GM18519 (cell line): ENCODE results near the gene ANKEF1.

Experiments used
- ATAC-seq: cut with Tn5 transposase; IDR thresholded peaks from one replicate; pipeline ENCODE4 v1.9.1; 2021; ENCODE audit warnings: mild to moderate bottlenecking, moderate library complexity; ENCODE audit not compliant: unreplicated experiment, low FRiP score

The ANKEF1 gene

DNA sequence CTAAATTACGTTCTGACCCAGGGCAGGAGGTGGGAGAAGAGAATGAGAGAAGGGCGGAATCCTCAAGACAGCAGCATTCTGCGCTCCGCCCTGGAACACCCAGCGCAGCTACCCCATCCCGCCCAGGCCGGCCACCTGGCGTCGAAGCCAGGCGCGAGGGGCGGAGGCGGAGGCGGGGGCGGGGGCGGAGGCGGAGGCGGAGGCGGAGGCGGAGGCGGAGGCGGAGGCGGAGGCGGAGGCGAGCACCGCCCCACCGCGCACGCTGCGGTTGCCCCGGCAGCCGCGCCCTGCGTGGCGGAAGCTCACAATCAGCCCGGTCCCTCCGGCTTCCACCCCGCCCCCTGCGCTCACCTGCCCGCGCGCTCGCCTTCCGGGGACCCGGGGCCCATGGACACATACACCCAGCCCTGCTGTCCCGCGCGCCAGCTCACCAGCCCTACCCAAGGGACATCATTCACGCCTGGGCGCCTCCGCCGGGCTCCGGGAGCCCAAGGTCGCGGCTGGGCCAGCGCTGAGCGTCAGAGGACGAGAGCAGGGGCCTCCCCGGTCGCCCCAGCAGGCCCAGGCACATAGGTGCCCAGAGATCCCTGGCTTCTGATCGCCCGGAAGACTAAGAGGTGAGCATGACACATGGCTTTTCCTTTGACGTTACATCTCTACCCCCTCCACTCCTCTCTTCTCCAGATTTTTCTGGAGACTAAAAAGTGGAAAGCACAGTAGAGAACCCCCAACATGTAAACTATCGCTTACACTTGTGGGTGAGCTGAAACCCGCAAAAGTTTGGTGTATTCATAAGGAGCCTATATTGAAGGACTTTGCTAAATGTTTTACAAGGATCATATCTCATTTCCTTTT lies at the start of gene ANKEF1:
Gene ANKEF1, plus strand, starts transcription at position 271 of the 855 bp plus-strand sequence. CDS start 3,315 bp downstream, outside the sequence.
- ATAC-seq: peak; percentile 96

DNA sequence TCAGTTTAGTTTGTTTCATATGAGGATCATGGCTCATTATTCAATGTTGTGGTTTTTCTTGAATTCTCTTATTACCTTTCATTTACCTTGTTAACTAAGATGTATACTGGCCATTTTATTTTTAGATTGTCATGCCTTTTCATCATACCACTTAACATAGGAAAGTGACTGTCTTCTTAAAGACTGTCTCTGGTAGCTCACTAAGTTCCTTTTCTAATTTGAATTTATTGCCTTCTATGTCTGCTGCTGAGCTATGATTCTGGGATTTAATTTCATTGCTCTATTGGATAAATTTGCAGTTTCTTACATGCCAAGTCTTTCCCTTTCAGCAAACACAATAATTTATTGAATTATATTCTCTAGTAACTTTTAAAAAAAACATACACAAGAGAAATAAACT lies 49.5 kb upstream of the ANKEF1 start:
- ATAC-seq: no peak

DNA sequence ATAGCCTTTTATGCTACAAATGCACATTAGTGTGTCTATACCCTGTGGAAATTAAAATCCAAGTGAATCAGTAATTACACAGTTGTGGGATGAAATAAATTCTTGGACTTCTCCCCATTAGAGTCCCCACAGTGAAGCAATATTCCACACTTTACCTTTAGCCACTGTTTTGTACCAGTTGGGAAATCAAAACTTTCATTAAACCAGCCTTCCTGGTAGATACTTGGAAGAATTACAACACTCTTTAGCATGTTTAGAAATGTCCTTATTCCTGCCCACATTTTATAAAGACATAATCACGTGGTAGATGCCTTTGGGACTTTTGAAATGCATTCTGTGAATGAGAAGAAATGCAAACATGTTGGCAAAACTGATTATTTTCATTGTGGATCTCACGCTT lies 49.0 kb upstream of the ANKEF1 start:
- no peak for ATAC-seq

DNA sequence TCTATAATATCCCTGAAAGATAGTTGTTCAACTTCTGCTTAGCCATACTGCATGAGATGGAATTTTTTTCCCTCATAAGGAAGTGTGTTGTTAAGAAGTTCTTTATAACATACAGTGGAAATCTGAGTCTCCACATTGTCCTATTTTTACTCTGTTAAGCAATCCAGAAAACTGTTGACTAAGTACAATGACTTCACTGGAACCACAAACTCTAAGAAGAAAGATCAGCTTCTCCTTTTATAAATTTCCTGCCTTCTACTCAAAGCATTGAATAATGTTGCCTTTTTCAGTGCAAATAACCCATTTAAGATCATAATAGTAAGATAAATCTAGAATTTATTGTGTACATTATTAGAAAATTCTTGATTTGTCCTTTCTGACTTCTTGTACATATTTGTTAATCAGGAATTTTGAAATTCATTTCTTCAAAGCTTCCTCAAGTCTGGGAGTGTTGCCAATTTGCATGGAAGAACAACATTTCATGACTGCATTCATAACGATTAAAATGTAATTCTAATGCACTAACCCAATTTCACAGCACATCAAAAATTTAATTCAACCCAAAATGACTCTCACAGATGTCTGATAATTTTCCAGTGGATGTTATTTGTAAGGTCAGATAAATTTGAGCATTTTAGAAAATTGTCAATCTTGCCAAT lies 45.6 kb upstream of the ANKEF1 start:
- ATAC-seq: no peak

DNA sequence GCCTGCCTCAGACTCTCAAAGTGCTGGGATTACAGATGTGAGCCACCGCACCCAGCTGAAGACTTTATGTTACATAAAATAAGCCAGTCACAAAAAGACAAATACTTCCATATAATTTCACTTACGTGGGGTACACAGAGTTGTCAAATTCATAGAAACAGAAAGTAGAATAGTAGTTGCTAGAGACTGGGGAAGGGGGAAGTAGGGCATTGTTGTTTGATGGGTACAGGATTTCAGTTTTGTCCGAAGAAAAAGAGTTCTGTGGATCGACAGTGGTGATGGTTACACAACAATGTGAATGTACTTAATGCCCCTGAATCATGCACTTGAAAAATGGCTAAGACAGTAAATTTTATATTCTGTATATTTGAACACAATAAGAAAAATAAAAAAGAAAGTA lies 41.6 kb upstream of the ANKEF1 start:
- no peak for ATAC-seq

DNA sequence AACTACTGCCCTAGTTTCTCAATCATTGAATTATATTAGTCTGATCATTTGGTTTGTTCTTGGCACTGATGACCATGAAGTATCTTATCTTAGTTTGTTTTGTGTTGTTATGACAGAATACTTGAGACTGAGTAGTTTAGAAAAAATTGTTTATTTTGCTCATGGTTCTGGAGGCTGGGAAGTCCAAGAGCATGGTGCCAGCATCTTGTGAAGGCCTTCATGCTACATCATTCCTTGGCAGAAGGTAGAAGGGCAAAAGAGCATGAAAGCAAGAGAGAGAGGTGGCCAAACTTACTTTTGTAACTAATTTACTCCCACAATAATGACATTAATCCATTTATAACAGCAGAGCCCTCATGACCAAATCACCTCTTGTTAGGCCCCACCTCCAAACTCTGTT lies 40.1 kb upstream of the ANKEF1 start:
- no peak for ATAC-seq

DNA sequence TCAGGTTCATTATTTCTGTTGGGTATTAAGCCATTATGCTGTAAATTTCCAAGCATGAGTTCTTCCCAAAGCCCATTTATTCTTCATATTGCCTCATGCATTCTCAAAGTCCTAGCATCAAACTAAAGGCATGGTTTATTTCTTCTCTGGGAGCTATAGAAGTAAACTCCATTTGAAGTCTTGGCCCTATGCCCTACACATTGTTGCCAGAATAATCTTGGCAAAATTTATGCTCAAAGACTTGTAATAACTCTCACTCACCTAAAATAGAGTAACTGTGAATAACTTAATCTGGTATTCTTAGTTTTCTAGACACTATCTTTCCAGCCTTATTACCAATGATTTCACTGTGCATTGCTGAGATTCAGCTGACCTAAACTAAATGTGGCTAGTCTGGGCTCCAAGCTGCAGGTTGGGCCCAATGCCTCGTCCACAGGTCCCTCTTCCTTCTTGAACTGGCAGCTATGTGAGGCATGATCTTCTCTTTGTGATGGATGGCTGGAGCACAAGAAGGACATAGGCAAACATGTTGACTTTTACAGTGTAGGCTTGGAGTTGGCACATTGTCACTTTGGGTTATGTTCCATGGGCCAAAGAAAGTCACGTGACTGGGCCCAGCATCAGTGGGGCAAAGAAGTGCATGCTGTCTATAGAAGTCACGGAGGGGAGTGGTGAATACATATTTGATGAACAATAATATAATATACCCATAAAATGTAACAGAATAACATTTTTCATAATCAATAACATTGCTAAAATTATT lies 39.1 kb upstream of the ANKEF1 start:
- no peak for ATAC-seq

DNA sequence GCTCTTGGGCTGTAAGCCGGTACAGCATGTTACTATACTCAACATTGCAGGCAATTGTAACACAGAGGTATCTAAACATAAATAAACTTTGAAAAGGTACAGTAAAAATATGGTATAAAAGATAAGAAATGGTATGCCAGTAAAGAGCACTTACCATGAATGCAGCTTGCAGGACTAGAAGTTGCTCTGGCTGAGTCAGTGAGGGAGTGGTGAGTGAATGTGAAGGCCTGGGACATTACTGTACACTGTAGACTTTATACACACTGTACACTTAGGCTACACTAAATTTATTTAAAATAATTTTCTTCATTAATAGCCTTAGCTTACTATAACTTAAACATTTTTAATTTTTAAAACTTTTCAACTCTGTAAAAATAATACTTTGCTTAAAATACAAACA lies 37.8 kb upstream of the ANKEF1 start:
- ATAC-seq: no peak

DNA sequence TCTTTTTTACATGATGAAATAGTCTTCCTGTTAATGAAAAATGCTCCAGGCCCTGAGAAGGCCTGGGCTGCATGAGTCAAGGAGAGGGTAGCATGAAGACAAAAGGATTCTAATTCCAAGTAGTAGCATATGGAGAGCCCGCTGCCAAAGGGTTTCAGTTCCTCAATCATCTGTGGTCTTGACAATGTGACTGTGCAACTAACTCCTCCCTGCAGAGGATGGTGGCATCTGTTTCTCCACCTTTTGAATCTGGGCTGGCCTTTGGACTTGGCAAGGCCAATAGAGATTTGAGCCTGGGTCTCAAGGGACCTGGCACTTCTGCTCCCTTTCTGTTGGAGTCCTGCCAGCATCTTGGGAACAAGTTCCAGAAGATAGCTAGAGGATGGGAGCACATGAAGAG lies 35.1 kb upstream of the ANKEF1 start:
- peak; percentile 51 for ATAC-seq

DNA sequence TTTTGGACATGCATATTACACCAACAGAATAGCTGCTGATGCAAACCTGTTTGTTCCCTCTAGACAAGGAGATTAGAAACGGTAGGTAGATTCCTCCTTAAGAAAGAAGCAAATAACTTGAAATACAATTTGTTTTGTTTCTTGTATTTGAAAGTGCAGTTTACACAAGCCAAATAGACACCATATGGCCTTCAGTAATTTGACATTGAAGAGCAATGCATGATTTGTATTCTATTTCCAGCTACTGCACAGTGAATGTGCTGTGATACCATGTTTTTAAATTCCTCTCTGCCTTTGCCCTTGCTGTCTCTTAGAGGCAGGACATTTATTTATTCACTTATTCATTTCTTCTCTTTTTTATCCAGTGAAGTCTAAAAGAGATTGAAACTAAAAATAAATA lies 31.9 kb upstream of the ANKEF1 start:
- ATAC-seq: no peak

DNA sequence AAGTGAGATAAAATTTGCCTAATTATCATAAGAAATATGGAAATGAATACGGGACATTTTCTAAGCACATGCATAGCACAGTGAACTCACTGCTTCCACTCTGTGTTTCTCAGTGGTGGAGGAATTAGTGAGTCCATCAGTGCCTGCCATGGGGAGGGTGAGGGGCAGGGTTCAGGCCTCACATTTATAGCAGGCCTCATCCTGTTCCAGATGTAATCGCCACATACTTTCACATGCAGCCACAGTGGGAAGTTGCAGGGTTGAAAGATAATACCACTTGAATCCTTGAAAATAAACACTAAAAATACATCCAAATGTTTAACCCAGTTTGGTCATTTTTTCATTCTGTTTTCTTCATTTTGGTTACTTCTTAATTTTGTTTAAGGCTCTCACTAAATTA lies 29.9 kb upstream of the ANKEF1 start:
- no peak for ATAC-seq

DNA sequence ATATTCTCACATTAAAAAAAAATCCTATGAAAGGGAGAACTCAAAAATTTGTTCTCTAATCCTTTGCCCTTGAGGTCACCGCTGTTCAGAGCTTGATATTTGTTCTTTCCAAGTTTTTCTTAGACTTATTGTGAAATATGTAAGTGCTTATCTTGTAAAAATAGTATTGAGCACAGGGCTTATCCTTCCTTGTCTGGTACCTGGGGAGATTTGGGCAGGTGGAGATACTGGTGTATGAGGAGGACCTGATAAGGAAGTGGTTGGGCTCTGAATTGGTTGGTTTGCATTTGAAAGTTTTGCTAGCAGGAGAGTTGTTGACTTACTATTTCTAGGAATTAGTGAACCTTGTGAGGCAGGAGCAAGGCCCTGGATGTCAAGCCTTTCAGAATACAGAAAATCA lies 28.9 kb upstream of the ANKEF1 start:
- no peak for ATAC-seq

DNA sequence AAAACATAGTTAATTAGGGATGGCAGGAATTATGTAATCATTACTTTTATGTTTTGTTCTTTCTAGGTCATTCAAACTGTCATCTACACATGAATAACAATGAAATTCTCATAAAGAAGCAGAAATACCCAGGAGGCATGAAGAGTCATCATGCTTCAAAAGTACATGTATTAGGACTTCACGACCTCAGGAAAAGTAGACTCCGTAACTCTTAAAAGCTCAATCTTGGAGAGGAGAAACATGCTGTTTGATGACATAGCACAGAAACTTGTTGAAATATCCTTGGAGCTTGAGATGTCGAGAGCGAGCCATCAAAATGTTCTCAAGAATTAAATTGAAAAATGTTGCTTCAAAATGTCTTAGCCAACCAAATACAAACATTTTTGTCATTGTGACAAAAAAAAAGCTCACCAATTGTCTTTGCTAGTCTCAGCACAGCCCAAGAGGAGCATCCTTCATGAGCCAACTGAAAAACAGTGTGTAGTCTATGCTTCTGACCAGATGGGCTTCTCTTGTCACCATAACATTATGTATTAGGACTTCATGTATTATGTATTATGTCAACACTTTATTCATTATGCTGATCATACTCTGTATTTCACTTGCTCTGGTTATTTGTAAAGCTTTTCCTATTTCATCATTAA lies 28.2 kb upstream of the ANKEF1 start:
- no peak for ATAC-seq

DNA sequence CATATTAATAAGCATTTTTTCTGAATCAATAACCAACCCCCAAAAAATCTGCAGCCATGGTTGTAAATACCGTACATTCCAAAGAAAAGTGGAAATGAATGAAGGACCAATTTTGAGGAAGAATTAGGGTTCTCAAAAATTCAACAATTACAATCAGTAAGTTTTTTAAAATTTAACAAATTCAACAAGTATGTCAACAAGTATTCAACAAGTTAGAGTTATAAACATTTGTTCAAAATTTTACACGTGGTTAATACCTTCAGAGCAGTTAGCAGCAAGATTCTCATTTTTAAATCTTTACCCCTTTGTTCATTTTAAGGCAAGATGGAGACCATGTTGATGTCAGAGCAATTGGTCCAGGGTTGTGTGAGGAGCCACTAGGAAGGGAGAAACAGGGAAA lies 27.6 kb upstream of the ANKEF1 start:
- ATAC-seq: no peak

DNA sequence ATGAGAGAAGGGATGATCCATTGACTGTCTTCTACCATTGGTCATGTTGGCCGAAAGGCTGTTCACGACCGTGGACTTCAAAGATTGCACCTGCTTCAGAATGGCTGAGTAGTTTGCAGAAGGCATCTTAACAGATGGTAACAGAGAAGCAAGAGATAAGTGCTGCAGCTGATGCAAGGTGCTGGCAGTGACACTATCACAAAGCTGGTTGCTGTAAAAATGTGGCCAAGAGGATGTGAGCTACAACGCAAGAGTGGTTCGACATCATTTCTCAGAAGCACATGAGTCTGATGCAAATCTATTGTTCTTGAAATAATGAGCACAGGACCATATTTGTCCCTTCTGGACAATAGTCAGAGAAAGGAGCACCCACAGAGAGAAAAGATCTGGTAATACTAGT lies 27.0 kb upstream of the ANKEF1 start:
- ATAC-seq: no peak

DNA sequence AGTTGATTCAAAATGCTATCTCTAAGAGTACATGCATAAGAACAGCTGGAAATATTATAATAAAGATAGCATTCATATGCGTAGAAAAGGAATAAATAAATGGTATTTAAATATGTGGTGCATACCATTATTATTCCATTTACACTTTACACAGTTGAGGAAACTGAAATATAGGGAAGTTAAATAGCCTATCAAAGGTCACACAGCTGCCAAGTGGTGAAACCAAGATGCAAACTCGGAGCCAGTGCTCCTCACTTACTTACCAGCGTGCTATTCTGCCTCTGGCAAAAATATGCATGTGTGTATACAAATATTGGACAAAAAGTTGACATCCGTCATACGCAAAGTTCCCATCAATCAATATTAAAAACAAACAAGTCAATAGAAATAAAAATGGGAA lies 22.3 kb upstream of the ANKEF1 start:
- ATAC-seq: no peak

DNA sequence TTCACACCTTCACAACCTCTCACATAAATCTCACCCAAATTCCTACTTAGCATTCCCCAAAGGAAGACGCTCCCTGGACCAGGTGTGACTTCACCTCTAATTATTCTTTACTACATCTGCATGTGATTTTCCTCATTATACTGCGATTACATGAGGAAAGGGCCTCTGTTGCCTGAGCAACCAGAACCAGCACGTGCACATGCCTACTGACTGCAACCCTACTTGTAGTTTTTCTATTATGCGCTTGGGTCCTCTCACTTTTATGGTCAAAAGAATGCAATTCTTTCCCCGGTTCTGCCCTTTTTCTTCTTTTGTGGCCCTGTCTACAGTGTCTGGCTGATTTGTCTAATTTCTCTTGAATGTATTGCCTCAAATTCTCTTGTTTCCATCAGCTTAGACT lies 20.4 kb upstream of the ANKEF1 start:
- no peak for ATAC-seq

DNA sequence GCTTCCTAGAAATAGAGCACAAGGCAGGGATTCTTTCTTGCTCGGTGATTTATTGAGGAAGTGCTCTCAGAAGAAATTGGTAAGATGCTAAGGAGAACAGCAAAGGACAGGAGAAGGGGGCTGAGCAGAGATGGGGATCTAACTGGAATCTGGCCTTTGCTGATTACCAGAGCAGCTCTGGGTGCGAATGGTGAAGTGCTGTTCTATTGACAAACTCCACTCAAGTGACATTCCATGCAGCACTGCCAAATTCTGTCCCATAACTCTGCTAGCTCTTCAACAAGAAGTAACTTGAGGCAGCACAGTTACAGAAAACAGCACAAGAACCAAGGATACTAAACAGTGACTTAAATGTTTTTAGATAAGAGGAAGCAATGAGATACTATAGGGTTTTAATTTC lies 13.8 kb upstream of the ANKEF1 start:
- ATAC-seq: no peak

DNA sequence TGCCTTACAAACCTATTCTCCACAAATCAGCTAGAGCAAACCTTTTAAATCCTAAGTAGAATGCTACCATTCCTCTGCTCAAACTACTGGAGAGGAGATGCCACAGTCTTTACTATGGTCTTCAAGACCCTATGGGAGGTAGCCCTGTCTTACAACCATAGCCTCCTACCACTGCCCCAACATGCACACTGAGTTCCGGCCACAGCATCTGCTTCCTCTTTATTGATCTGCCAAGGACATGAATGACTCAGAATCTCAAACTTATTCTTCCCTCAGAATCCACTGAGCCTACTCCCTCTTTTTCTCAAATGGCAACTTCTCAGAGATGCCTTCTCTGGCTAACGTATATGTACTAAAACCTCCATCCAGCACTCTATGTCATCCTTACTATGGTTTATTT lies 12.2 kb upstream of the ANKEF1 start:
- no peak for ATAC-seq

DNA sequence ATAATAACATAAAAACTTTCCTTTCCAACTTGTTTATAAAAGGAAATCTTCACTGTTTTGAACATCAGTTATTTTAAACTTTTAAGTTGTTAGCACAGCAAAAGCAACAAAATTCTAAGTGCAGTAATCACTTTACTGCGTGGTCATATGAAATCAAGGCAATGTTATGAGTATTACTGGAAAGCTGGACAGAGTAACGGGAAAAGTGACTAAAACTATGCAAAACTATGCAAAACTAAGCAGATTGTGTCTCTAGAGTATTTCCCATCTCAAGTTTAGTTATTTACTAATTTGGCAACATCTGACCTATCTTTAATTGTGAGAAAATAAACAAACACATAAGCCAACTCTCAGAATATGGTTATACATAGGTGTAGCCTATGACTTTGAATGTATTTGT lies 10.9 kb upstream of the ANKEF1 start:
- ATAC-seq: no peak
